GM21529 (cell line): ENCODE data around the gene C1orf56.

ENCODE experiments used
- ATAC-seq: cut with Tn5 transposase; IDR thresholded peaks from one replicate; pipeline ENCODE4 v1.9.1; 2021; ENCODE audit not compliant: unreplicated experiment

C1orf56 gene

DNA sequence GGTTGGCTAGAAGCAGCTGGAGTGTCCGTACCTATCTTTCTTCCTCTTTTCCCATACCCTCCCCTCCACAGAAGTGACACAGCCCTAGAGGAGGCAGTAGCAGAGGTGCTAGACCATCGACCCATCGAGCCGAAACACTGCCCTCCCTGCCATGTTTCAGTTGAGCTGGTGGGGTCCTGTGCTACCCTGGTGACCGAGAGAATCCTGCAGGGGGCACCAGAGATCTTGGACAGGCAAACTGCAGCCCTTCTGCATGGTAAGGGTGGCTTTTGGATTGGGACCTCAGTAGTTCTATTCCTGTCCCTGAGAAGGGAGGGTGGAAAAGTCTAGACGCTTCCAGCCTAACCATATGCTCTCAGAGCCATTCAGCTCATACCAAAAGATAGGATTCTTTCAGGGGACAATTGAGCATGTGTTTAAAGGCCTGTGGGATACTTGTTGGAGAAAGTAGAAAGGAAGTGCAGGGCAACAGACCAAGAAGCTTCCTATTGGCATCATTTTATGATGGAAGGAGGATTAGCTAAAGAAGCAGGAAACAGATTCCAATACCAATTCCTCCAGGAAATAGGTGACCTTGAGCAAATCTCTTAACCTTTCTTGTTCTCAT lies 22.9 kb upstream of the C1orf56 start:
- ATAC-seq: no peak

DNA sequence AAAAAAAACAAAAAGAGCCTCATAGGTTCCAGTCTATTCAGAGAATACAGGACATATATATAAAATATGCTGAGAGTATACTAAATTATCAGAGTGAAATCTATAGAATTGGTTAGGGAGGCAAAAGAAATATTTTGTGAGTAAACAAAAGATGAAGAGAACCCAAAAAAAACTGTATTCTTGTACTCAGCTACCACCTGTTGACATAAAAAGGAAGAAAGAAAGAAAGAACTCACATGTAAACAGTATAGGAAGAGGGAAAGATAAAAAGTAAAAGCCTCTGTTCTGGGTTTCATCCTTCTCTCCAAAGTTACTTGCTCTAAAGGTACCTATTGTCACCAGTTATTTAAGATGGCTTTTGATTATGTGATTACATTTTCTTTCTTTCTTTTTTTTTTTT lies 21.1 kb upstream of the C1orf56 start:
- ATAC-seq: no peak

DNA sequence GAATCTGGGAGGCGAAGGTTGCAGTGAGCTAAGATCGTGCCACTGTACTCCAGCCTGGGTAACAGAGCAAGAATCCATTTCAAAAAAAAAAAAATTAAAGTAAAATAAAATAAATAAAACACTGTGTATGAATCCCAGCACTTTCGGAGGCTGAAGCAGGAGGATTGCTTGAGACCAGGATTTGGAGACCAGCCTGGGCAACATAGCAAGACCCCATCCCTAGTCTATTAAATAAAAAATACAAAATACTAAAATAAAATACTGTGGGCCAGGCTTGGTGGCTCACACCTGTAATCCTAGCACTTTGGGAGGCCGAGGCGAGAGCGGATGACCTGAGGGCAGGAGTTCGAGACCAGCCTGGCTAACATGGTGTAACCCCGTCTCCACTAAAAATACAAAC lies 15.4 kb upstream of the C1orf56 start:
- no peak for ATAC-seq

DNA sequence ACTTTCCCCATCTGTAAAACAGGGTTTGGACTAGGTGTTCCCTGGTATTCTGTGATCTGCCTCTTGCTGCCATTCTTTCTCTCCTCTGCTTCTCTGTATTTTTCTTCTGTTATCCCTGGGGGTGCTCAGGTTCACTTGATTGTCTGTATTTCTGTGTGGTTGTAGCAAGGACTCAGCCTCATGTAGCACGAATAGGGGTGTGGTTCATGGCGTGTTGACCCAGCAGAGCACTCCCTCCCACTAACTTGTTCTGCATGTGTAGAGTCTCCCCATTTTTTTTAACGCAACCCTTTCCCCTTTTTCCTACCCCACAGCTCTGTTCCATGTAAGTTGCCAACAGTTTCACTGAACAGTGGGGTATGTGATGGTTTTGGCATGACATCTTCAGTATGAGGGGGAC lies 12.4 kb upstream of the C1orf56 start:
- no peak for ATAC-seq

DNA sequence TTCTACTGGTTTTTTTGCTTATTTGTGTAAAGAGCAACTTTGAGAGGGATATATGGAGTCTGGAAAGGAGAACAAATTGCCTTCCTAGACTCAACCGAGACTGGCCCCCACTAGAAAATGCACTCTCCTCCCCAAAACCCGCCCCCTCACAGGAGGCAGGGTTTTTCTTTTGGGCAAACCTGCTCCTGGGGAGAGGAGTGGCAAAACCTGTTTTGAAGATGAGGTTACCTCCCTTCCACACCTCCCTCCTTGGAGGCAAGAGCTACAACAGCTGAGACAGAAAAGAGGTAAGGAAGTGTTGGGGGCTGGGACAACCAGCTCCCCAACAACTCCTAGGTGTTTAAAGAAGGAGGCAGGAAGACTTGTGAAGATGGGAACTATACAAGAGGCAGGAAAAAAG lies 11.2 kb upstream of the C1orf56 start, which contains the start of gene BNIPL:
Gene BNIPL, plus strand, starts transcription at position 231 of the 400 bp plus-strand sequence. Its CDS starts 140 bp downstream, at position 371.
- no peak for ATAC-seq

DNA sequence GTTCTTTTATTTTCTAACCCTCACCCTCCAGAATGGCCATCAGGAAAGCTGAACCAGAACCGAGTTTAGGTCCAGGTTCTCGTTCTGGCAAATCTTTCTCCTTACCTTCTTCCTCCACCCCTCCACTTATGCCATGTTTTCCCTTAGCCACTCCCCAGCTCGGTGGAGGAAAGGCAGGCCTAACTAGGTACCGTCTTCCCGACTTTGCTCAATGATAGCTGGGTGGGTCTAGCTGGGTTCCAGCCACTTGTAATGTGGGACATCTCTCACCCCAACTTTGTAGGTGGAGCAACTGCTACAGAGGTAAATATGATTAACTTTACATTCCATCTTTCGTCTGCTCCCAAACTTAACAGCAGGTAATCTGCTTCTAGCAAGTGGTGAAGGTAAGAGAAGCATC lies 10.5 kb upstream of the C1orf56 start:
- ATAC-seq: no peak

DNA sequence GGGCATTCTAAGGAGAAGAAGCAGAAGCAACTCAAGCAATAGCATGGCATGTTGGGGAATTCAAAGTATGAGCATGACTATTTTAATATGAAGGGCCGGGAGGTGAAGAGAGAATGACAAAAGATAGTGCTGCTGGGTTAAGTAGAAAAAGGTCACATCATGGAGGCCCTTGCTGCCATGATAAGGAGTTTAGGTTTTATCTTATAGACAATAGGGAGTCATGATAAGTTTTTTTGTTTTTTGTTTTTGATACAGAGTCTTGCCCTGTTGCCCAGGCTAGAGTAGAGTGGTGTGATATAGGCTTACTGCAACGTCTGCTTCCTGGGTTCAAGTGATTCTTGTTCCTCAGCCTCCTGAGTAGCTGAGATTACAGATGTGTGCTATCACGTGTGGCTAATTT lies 8.0 kb upstream of the C1orf56 start:
- ATAC-seq: no peak

DNA sequence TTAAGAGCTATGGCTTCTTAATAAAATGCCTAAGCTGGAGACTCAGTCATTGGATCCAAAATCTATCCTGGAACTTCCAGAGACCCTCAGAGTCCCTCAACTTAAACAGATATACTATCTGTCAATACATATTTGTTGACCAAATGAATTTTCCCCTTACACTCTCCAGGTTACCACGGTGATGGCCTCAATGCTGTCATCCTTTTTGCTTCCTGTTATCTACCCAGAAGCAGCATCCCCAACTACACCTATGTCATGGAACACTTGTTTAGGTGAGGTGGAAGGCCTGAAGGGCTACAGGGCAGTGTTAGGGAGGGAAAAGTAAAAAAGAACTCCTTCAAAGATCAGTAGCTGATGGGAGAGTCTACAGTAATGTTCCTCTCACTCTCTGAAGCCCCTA lies 4.4 kb upstream of the C1orf56 start:
- ATAC-seq: no peak

DNA sequence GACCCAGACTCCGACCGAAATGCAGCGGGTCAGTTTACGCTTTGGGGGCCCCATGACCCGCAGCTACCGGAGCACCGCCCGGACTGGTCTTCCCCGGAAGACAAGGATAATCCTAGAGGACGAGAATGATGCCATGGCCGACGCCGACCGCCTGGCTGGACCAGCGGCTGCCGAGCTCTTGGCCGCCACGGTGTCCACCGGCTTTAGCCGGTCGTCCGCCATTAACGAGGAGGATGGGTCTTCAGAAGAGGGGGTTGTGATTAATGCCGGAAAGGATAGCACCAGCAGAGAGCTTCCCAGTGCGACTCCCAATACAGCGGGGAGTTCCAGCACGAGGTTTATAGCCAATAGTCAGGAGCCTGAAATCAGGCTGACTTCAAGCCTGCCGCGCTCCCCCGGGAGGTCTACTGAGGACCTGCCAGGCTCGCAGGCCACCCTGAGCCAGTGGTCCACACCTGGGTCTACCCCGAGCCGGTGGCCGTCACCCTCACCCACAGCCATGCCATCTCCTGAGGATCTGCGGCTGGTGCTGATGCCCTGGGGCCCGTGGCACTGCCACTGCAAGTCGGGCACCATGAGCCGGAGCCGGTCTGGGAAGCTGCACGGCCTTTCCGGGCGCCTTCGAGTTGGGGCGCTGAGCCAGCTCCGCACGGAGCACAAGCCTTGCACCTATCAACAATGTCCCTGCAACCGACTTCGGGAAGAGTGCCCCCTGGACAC lies 534 bp downstream of the C1orf56 start:
- ATAC-seq: peak; percentile 70

DNA sequence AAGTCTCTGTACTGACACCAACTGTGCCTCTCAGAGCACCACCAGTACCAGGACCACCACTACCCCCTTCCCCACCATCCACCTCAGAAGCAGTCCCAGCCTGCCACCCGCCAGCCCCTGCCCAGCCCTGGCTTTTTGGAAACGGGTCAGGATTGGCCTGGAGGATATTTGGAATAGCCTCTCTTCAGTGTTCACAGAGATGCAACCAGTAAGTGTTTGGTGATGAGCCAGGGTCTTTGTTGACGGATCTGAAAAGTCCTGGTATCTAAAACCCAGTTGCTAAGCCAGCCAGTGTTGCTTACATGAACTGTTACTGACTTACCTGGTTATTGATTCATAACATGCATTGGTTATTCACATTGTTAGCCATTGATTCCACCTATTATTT lies 1.1 kb downstream of the C1orf56 start:
- ATAC-seq: no peak

DNA sequence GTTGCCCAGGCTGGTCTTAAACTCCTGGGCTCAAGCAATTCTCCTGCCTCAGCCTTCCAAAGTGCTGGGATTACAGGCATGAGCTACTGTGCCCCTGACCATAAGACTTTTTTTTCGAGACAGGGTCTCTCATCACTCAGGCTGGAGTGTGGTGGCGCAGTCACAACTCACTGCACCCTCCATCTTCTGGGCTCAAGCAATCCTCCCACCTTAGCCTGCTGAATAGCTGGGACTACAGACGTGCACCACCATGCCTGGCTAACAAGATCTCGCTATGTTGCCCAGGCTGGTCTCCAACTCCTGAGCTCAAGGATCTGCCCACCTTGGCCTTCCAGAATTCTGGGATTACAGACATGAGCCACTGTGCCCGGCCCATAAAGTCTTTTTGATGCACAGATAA lies 1.9 kb downstream of the C1orf56 start:
- no peak for ATAC-seq

DNA sequence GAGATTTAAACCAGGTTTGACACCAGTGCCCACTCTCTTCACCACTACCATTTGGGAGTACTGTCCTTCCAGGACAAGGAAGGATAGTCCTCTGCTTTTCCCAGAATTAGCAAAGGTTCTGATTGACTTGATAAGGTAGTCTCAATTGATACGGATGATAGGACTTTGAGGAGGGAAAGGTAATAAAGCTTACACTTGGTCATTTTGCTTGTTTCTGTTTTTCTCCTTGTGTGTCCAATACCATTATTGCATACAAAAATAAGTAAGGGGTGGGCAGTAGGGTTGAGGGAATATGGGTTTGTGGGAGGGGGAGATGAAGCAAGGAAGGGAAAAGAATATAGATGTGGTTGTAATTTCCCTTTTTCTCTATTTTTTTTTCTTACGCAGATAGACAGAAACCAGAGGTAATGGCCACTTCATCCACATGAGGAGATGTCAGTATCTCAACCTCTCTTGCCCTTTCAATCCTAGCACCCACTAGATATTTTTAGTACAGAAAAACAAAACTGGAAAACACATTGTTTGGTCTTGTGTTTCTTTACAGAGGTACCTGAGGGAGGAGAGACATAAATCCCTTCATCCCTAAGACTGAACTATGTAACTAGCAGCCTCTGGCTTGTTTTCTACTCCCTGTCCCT lies 2.6 kb downstream of the C1orf56 start:
- ATAC-seq: no peak

DNA sequence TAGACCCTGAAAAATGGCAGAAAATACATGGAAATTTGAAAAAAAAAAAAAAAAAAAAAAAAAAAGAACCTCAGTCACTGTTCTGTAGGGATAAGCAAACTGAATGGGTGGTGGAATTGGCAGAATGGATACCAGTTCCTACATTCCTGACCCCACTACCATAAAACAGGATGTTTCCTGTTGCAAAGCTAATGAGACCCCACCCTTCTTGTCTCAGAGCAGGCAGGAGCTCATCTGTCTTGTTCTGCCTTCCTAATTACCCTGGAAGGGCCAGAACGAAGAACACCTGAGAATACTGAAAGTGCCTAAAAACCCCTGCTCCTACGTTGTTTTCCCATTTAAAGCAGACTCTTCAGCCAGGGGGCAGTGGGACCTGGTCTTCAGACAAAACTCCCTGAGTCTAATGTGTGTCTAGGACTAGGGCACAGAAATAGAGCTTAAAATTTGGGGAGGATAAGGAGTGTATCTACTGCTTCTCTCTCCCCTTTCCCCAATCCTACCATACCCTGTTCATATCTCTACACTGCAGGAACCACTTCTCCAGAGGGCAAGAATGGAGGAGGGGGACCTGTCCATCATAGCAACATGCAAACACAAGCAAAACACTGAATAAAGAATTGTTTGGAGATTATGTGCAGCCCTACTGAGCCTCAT lies 3.9 kb downstream of the C1orf56 start:
- ATAC-seq: no peak

DNA sequence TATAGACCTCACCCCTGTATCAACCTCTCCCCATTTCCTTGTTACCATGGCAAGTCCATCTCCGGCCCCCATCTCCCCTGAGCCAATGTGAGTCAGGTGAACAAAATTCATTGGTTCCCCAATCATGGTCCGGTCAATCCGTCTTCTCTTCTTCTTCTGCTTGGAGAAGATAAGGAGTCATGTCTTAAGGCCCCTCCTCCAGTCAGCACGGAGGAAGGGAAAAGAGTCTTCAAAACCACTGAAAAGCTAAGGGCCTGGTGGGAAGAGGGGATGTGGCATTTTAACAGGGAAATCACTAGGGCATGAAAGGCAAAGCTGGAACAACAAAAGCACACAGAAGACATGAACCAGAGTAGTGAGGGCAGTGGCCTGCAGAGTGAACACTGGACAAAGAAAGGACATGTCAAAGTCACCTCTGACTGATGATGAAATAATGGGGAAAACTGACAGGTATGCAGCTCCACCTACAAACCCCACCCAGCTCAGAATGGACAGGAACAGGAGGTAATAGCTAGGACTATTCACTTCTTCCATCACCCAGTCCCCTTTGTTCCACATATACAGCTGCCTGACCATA lies 7.5 kb downstream of the C1orf56 start:
- no peak for ATAC-seq

DNA sequence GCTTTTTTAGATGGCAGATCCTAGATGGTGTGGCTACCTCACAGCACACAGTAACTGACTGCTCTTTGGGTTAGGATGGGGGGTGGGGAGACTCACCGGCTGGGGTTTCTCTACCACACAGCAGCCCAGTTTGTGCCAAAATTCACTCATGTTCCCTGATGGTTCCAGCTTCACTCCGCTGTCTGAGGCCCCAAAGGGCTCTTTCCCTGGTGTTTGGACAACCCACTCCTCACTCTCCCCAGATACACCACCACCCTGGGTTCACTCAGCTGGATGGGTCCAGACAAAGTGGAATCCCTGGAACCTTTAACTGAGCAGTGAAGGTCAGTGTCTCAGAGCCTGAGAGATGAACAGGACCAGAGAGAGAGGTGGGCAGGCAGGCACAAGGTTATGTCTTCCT lies 8.0 kb downstream of the C1orf56 start:
- no peak for ATAC-seq

DNA sequence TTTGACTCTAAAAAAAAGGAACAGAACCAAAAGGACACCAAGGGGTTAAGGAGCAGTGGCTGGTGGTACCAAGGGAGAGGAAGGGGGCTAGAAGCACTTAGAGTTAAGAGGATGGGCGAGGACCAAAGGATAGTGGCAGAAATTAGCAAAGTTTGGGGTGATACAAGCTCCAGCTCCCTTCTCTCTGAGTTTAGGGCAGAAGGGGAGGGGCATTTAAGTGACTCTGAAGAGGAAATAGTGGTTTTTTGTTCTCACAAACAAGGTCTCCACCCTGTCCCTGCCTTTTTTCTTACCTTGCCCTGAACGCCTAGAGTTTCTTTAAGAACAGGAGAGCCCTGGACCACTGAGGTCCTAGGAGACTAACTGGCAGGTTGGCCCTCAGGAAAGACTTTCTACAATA lies 8.6 kb downstream of the C1orf56 start:
- no peak for ATAC-seq

DNA sequence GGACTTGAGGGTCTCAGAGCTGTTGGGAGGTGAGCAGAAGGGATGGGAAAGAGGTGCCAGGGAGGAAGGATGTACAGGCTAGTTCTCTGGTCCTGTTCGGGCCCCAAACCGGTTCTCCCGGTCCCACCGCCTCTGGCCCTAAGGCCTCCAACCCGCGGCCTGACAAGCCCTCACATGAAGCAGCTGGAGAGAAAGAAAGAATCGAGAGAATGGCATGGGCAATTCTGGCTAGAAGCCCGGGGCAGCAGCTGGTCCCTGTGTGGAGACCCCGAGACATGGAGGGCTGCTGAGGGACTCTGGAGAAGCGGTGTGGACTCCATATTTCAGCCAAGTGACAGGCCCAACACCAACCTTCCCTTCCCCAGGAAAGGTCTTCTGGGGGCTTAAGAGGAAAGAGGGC lies 11.1 kb downstream of the C1orf56 start:
- no peak for ATAC-seq

DNA sequence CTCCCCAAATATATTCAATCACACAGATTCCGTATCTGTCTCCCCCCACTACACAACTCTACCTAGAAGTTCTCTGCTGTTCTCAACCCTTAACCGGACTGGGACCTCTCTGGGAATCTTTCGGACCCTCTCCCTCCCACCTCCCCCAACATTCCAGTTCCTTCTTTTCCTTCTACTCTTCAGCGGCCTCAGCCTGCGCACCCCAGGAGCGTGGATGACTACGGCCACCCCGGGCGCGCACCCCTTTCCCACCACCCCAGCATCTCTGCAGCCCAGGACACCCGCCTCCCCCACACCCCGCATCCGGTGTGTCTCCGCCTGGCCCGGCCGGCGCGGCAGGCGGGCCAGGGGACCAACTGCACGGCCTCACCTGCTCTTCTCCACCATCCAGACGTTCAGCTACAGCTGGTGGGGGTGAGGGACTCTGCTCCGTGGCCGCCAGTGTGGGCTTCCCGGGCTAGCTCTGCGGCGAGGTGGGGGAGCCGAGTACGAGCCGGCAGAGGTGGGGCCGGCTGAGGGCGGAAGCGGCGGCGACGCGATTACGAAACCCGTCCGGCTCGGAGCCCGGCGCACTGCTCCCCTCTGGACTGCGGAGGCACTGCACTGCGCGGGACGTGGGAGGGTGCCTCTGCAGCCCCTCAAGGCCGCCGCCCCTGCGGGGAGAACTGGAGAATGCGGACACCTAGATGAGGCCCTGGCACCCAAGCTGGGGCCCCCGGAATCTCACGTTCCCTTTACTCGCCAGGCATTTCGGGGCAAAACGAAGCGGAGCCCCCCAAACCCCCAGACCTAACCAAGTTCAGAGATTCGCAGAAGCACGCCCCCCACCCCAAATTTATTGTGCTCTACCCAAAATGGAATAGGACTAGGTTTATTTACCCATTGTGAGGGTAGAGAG lies 11.8 kb downstream of the C1orf56 start, which contains the start of gene CDC42SE1:
Gene CDC42SE1, minus strand, starts transcription at position 514 of the 898 bp plus-strand sequence. CDS start 3,892 bp downstream, outside the sequence.
- peak; percentile 85 for ATAC-seq

DNA sequence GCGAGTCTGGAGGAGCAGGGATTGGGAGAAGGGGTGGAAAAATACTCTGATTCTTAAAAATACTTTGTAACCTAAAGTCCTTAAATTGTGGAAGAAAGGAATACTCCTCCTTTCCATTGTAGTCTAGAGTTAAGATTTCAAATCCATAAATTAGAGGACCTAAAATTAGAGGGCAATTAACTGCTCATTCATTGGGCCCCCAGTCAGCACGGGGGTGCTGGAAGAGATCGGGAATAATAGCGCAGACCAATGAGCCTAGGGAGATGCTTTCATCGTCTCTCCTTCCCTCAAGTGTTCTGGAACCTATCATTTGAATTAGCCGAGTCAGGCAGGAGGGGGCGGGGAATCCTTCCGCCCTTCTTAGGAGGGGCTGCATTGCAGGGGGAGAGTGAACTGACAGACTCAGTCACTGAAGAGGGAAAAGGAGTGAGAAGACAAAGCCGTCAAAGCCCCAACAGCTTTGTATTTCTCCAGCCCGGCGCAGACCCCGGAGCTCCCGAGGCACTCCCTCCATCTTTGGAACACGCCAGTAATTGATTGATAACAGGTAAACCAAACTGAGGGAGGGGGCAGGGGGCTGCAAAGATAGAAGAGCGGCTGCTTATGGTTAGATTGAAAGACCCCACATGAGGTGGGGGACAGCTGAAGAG lies 12.6 kb downstream of the C1orf56 start, which contains the start of gene MLLT11:
Gene MLLT11, plus strand, starts transcription at position 391 of the 650 bp plus-strand sequence. CDS start 6,828 bp downstream, outside the sequence.
- ATAC-seq: no peak
